Heart left ventricle (tissue), 13 donors: ENCODE results near the gene DOCK9.

Source experiments
- POLR2A ChIP-seq, 2 donors: fragments of 450-650 bp; IDR thresholded peaks; one replicate each; pipeline ENCODE4 v1.6.1; 2017; ENCODE audit warnings: antibody characterized with exemption in 2 of 2, mild to moderate bottlenecking in 2 of 2, moderate library complexity in 2 of 2
- TF ChIP-seq, protein P1 (sequence below), 12 donors: fragments of 200-600 bp; sonication (generic) in 4 of 12; IDR thresholded peaks; one replicate each; pipeline versions ENCODE4 v1.5.0 to v1.8.0; 2018 to 2022; ENCODE audit warnings: antibody characterized with exemption in 12 of 12, mild to moderate bottlenecking in 5 of 12
- donor health status: ischemic (EF 13 %, LVEDD 7.1; RV severe dilation, severe dysfunction).
- donor health status: DM: no; HTN: yes; CAD: no.
- donor health status: DM: no; HTN: no; CAD: no.
- donor health status: ischemic (EF 25% LVEDD 6.9; RV normal size, moderate dysfunction).
- donor health status: ischemic (EF 25% LVEDD 5.7; RV mildly dilated, moderate dysfunction).
- donor health status: ischemic (EF 35%, LVEDD 5.7; RV mildly dilated, moderate dysfunction).
- donor health status: nonischemic (EF 11% LVEDD 7.7; RV severe dilation, severe dysfunction).
- donor health status: DM: yes; HTN: yes; CAD: no.
- donor health status: PGD.
- donor health status: ischemic (EF 29% LVEDD 5.4; RV normal size, mild dysfunction).
- donor health status: nonischemic (EF 23%, LVEDD 6.1; RV moderate dilation, normal function).

DNA sequence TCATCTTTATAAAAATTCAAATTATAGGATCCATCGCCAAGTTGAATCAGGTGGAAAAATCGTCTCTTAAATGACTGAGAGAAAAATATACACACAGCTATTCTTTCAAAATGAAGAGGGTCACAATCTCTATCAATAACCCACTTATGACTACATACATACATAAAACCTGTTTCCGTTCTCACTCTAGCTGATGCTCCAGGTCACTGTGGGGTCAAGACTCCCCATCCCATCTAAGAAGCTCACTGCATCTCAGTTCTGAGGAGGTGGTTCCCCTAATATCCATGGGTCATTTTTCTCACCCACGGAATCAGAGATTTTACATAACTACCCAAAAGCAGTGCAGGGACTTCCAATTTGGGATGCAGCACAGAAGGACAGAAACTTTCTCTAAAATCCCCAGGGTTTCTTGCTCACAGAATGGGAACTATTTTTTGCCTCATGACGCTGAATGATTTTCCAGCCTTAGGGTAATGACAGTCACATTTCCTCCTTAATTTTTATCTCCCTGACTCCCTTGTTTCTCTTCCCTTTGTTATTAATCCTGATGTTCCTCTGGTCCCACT, 56.8 kb downstream of the DOCK9 start:
- TF ChIP-seq, protein P1, sequence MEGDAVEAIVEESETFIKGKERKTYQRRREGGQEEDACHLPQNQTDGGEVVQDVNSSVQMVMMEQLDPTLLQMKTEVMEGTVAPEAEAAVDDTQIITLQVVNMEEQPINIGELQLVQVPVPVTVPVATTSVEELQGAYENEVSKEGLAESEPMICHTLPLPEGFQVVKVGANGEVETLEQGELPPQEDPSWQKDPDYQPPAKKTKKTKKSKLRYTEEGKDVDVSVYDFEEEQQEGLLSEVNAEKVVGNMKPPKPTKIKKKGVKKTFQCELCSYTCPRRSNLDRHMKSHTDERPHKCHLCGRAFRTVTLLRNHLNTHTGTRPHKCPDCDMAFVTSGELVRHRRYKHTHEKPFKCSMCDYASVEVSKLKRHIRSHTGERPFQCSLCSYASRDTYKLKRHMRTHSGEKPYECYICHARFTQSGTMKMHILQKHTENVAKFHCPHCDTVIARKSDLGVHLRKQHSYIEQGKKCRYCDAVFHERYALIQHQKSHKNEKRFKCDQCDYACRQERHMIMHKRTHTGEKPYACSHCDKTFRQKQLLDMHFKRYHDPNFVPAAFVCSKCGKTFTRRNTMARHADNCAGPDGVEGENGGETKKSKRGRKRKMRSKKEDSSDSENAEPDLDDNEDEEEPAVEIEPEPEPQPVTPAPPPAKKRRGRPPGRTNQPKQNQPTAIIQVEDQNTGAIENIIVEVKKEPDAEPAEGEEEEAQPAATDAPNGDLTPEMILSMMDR (IDR thresholded peaks at IDR 0.05), result no peak
- TF ChIP-seq POLR2A (IDR thresholded peaks at IDR 0.05), result no peak
